Tibial nerve (tissue), 4 donors: ENCODE measurements around the gene PRXL2B.

Source experiments
- CTCF ChIP-seq, 5 experiments: fragments of 200-600 bp in 3 of 5; fragments of 450-650 bp in 2 of 5; sonication (generic) in 3 of 5; IDR thresholded peaks; one replicate each; pipeline ENCODE4 v1.5.1; 2016 to 2019; ENCODE audit warnings: antibody characterized with exemption in 5 of 5, mild to moderate bottlenecking in 3 of 5, moderate library complexity in 2 of 5
- EP300 ChIP-seq, 2 donors: sonication (generic); formaldehyde crosslinking; IDR thresholded peaks; one replicate each; pipeline ENCODE4 v1.6.1; 2017; ENCODE audit warnings: antibody characterized with exemption in 2 of 2, mild to moderate bottlenecking in 1 of 2
- POLR2A ChIP-seq, 2 donors: fragments of 450-650 bp; IDR thresholded peaks; one replicate each; pipeline ENCODE4 v1.6.1; 2017; ENCODE audit warnings: antibody characterized with exemption in 2 of 2, mild to moderate bottlenecking in 2 of 2, moderate library complexity in 2 of 2

GRCh38 chr1:2540816-2541492 is 45.6 kb upstream of the PRXL2B start:
- TF ChIP-seq EP300 (IDR thresholded peaks at IDR 0.05), result no peak
- TF ChIP-seq CTCF (IDR thresholded peaks at IDR 0.05), result no peak
- TF ChIP-seq POLR2A (IDR thresholded peaks at IDR 0.05), result no peak
